Smooth muscle cell of the coronary artery (primary cell): Measurements from ENCODE around the gene MYBPH. TPM values are rescaled to one million over a fixed set of nuclear protein-coding genes. Genes with fewer than 3 reads are reported as not detected.

Source experiments
- total RNA-seq: library from RNA; depleted of rRNA; stranded (reverse); fragments of >200 nt; gene quantifications from 2 replicates; pipeline ENCODE4 v1.2.3, GENCODE V29; 2014; ENCODE audit warnings: low replicate concordance

Gene MYBPH, protein sequence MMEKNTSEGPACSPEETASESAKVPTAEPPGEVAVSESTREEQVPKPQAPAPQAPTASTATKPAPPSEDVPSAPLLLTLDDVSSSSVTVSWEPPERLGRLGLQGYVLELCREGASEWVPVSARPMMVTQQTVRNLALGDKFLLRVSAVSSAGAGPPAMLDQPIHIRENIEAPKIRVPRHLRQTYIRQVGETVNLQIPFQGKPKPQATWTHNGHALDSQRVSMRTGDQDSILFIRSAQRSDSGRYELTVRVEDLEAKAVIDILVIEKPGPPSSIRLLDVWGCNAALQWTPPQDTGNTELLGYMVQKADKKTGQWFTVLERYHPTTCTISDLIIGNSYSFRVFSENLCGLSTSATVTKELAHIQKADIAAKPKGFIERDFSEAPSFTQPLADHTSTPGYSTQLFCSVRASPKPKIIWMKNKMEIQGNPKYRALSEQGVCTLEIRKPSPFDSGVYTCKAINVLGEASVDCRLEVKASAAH
- total RNA-seq, result 0.35 TPM in 1 of 2 replicates, not detected in the other

DNA sequence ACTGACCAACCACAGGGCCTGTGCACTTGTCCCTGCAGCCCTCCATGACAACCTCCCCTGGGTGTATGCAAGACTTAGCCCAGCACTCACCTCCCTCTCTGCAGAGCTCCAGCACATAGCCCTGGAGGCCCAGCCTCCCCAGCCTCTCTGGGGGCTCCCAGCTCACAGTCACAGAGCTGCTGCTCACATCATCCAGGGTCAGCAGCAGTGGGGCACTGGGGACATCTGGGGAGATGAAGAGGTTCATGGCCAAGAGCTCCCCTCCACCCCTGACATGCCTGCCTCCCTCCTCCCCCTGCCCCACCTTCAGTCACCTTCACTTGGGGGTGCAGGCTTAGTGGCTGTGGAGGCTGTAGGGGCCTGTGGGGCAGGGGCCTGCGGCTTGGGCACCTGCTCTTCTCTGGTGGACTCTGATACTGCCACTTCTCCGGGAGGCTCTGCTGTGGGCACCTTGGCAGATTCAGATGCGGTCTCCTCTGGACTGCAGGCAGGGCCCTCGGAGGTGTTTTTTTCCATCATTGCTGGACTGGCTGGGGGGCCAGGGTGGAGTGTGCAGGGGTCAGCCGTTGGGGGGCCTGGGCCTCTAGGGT, at the start of gene MYBPH:
MYBPH (minus strand) TSS at position 590 of the 590 bp plus-strand sequence; CDS start at position 519, 71 bp downstream.

GRCh38 chr1:203186446-203187303, 11.0 kb upstream of the MYBPH start, which contains the start of gene CHI3L1:
Gene CHI3L1 (minus strand): TSS chr1:203186704. CDS start chr1:203186623, 81 bp downstream.

DNA sequence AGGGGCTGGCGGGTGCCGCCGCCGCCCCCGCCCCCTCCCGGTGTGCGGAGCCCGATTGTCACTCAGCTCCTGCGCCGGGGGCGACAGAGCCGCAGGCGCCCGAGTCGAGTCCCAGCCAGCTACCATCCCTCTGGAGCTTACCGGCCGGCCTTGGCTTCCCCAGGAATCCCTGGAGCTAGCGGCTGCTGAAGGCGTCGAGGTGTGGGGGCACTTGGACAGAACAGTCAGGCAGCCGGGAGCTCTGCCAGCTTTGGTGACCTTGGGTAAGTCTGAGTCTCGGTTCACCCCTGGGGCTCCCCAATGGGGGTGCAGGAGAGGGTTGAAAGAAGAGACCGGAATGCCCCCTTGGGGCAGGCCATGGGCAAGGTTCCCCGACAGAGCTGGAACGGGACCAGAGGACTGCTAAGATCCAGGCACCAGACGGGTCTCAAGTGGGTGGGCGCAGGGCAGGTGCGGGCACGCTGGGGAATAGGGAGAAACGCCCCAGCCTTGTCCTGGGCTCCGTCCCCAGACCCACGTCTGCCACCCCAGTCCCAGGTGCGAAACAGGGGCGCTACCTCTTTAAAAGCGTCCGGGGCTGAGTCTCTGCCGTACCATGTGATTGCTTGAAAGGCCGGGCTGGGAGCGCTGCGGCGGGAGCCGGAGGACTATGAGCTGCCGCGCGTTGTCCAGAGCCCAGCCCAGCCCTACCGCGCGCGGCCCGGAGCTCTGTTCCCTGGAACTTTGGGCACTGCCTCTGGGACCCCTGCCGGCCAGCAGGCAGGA, 47.8 kb downstream of the MYBPH start, which contains the start of gene ADORA1:
ADORA1 (plus strand) TSS at position 61 of the 765 bp plus-strand sequence. CDS start 1,116 bp downstream, outside the sequence.

Other genes with a start within 250 kb of the MYBPH start
- gene KLHL12, start 248.6 kb downstream of the MYBPH start, total RNA-seq, result 27.1 and 42.2 TPM in 2 replicates
- 94.3 and 141 TPM in 2 replicates for gene ADIPOR1, start 217.5 kb downstream of the MYBPH start, total RNA-seq
- 55.0 and 58.0 TPM in 2 replicates for gene CYB5R1, start 208.6 kb downstream of the MYBPH start, total RNA-seq
- 72.4 and 84.7 TPM in 2 replicates for gene TMEM183A, start 168.5 kb downstream of the MYBPH start, total RNA-seq
- 3.6 and 22.6 TPM in 2 replicates for gene PPFIA4, start 149.3 kb downstream of the MYBPH start, total RNA-seq
- gene MYOG, start 89.8 kb downstream of the MYBPH start, total RNA-seq, result not detected in 2 replicates
- under 0.01 and 14.6 TPM in 2 replicates for gene ADORA1, start 48.1 kb downstream of the MYBPH start, total RNA-seq
- gene CHI3L1, start 10.9 kb upstream of the MYBPH start, total RNA-seq, result 0.15 and 231 TPM in 2 replicates
- gene CHIT1, start 53.8 kb upstream of the MYBPH start, total RNA-seq, result under 0.01 and 0.70 TPM in 2 replicates
- gene BTG2, start 129.7 kb upstream of the MYBPH start, total RNA-seq, result 10.1 and 18.8 TPM in 2 replicates
- 7.1 and 24.5 TPM in 2 replicates for gene FMOD, start 175.3 kb upstream of the MYBPH start, total RNA-seq